Measurements from ENCODE around the gene KCNJ13. TPM values are rescaled to one million over a fixed set of nuclear protein-coding genes. Genes with fewer than 3 reads are reported as not detected.
A peak's percentile ranks its signal among the peaks of the same experiment; 100 is the strongest.
"Not testable (repeated sequence)": the region's sequence is repeated elsewhere in the genome, so short reads cannot be mapped to it uniquely, and the experiment has no call there.

Gene KCNJ13
- total RNA-seq, 1 donor from 2014 or later: not detected

- TF ChIP-seq, protein P1, sequence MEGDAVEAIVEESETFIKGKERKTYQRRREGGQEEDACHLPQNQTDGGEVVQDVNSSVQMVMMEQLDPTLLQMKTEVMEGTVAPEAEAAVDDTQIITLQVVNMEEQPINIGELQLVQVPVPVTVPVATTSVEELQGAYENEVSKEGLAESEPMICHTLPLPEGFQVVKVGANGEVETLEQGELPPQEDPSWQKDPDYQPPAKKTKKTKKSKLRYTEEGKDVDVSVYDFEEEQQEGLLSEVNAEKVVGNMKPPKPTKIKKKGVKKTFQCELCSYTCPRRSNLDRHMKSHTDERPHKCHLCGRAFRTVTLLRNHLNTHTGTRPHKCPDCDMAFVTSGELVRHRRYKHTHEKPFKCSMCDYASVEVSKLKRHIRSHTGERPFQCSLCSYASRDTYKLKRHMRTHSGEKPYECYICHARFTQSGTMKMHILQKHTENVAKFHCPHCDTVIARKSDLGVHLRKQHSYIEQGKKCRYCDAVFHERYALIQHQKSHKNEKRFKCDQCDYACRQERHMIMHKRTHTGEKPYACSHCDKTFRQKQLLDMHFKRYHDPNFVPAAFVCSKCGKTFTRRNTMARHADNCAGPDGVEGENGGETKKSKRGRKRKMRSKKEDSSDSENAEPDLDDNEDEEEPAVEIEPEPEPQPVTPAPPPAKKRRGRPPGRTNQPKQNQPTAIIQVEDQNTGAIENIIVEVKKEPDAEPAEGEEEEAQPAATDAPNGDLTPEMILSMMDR (IDR thresholded peaks at IDR 0.05): no peak
- no peak overlapping the region for H3K4me3 Mint-ChIP-seq (ENCODE audit: unreplicated experiment)
Observed at GRCh38 chr2:232723027-232723426, 53.3 kb downstream of the KCNJ13 start.

GRCh38 chr2:232721882-232722281 lies 54.5 kb downstream of the KCNJ13 start:
- H3K27ac Mint-ChIP-seq (ENCODE audit: unreplicated experiment): peak overlapping the region; percentile 52
- TF ChIP-seq, protein P1 (IDR thresholded peaks at IDR 0.05): no peak
- H3K36me3 Mint-ChIP-seq (ENCODE audit: low read depth): peaks cover 8% of the 10 kb centered on the region
- no peak for DNase-seq (ENCODE audit: low spot score)
- H3K27me3 Mint-ChIP-seq (ENCODE audit: low read depth): no peaks in the 10 kb centered on the region
- peaks cover 3% of the 10 kb centered on the region for H3K9me3 Mint-ChIP-seq (ENCODE audit: low read depth)
- peaks cover 27% of the 10 kb centered on the region for H3K4me1 Mint-ChIP-seq (ENCODE audit: low read depth)
- no peak overlapping the region for H3K4me3 Mint-ChIP-seq (ENCODE audit: unreplicated experiment)

More at GRCh38 chr2:232723027-232723426, 53.3 kb downstream of the KCNJ13 start:
- H3K27ac Mint-ChIP-seq (ENCODE audit: unreplicated experiment): peak overlapping the region; percentile 41
- H3K27me3 Mint-ChIP-seq (ENCODE audit: low read depth): no peaks in the 10 kb centered on the region
- H3K4me1 Mint-ChIP-seq (ENCODE audit: low read depth): peaks cover 25% of the 10 kb centered on the region
- H3K36me3 Mint-ChIP-seq (ENCODE audit: low read depth): peaks cover 8% of the 10 kb centered on the region
- no peak for DNase-seq (ENCODE audit: low spot score)
- H3K9me3 Mint-ChIP-seq (ENCODE audit: low read depth): peaks cover 3% of the 10 kb centered on the region

DNA sequence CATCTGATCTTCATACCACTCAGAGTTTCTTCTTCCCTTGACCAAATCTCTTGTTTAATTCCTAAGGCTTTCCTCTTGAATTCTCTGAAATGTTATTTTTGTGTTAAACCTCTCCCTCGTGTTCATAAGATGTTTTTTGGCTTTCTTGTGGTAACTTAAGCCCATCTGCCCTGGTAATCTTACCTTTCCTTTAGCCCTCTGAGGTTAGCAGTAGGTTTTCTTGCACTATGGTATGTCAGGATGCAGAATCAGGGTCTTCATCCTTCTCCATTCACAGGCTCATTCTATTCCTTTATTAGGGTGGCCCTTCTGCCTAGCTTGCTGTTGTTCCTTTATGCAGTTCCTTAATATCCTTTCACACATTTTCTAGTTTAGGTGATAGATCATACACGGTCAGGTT lies 55.1 kb downstream of the KCNJ13 start:
- Mint-ChIP-seq H3K36me3 (ENCODE audit: low read depth) (peaks cover 8% of the 10 kb centered on the region), H3K4me1 (ENCODE audit: low read depth) (peaks cover 30% of the 10 kb centered on the region), H3K27ac (ENCODE audit: unreplicated experiment) (no peak overlapping the region), H3K27me3 (ENCODE audit: low read depth) (no peaks in the 10 kb centered on the region), H3K9me3 (ENCODE audit: low read depth) (peaks cover 3% of the 10 kb centered on the region), H3K4me3 (ENCODE audit: unreplicated experiment) (no peak overlapping the region)
- DNase-seq (ENCODE audit: low spot score): no peak
- TF ChIP-seq, protein P1 (IDR thresholded peaks at IDR 0.05): no peak

GRCh38 chr2:232720056-232720455 lies 56.3 kb downstream of the KCNJ13 start:
- H3K36me3 Mint-ChIP-seq (ENCODE audit: low read depth); H3K4me3 Mint-ChIP-seq (ENCODE audit: unreplicated experiment); H3K27ac Mint-ChIP-seq (ENCODE audit: unreplicated experiment); H3K27me3 Mint-ChIP-seq (ENCODE audit: low read depth); H3K9me3 Mint-ChIP-seq (ENCODE audit: low read depth); DNase-seq (ENCODE audit: low spot score): not testable (repeated sequence)
- peaks cover 32% of the 10 kb centered on the region for H3K4me1 Mint-ChIP-seq (ENCODE audit: low read depth)

Other genes with a start within 250 kb of the KCNJ13 start
- gene CHRNG, start 236.9 kb downstream of the KCNJ13 start, total RNA-seq: not detected in 3 replicates
- 3.2 to 6.7 TPM (median 3.3 TPM) in 3 replicates for gene TIGD1, start 226.0 kb downstream of the KCNJ13 start, total RNA-seq
- gene EIF4E2, start 225.9 kb downstream of the KCNJ13 start, total RNA-seq: 87.1 to 95.7 TPM (median 89.3 TPM) in 3 replicates
- 109 to 178 TPM (median 175 TPM) in 3 replicates for gene EFHD1, start 143.0 kb downstream of the KCNJ13 start, total RNA-seq
- gene GIGYF2, start 79.2 kb downstream of the KCNJ13 start, total RNA-seq: 45.4 to 60.4 TPM (median 45.6 TPM) in 3 replicates
- 2.1 to 3.4 TPM (median 2.2 TPM) in 3 replicates for gene SNORC, start 93.7 kb upstream of the KCNJ13 start, total RNA-seq
- gene NGEF, start 236.7 kb upstream of the KCNJ13 start, total RNA-seq: 0.10 to 0.46 TPM in 2 of 3 replicates, not detected in the other

Measured in chondrocyte (in vitro differentiated cells).